Measurements from ENCODE around the gene SMO.
"Not testable (repeated sequence)": the region's sequence is repeated elsewhere in the genome, so short reads cannot be mapped to it uniquely, and the experiment has no call there.

SMO gene

DNA sequence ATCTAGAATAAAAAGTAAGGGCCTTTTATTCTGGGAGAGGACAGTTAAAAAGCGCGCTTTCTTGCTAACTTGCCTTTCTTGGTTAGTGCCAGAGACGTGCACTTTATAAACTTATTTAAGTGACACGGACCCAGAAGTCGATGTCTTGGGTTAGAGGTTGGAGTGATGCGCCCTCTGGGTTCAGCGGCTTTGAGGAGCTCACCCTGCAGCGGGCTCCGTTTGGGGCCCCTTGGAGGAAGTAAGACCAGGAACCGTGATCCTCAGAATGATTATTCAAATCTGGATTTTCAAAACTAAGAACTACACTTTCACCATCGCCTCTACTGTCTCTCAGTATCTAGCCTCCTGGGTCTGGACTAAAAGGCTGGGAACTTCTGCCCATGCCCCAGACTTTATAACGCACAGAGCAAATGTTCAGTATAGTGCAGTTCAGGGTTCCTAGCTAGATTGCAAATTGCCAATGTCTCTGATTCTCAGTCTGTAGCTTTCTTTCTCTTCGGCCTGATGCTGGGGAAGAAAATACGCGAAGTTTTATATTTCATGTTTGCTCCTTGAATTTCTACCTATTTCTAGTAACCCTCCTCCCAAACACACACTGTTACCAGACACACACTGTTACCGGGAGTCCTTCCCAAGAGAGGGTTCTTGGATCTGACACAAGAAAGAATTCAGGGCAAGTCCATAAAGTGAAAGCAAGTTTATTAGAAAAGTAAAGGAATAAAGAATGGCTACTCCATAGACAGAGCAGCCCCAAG is 18.6 kb upstream of the SMO start:
- Histone ChIP-seq H3K27ac (ENCODE audit: low read depth, low read length) (no peak overlapping the region), H3K9me3 (ENCODE audit: control insufficient read depth in 1 of 2, low read length in 2 of 2) (no peaks in the 10 kb centered on the region), H3K4me1 (ENCODE audit: control insufficient read depth in 1 of 2, insufficient read depth in 2 of 2, low read length in 2 of 2) (peaks cover 11 to 12% of the 10 kb centered on the region in 2 donors), H3K9ac (ENCODE audit: low read depth in 1 of 2, low read length in 2 of 2) (peak overlapping the region; percentile 32 to 40), H3K4me3 (ENCODE audit: low read depth in 1 of 2, low read length in 2 of 2) (peak overlapping the region; percentile 59 to 65), H3K27me3 (ENCODE audit: control insufficient read depth in 1 of 2, insufficient read depth in 2 of 2, low read length in 2 of 2) (no peaks in the 10 kb centered on the region), H3K36me3 (ENCODE audit: control insufficient read depth in 1 of 2, insufficient read depth in 2 of 2, low read length in 2 of 2) (no peaks in the 10 kb centered on the region)

DNA sequence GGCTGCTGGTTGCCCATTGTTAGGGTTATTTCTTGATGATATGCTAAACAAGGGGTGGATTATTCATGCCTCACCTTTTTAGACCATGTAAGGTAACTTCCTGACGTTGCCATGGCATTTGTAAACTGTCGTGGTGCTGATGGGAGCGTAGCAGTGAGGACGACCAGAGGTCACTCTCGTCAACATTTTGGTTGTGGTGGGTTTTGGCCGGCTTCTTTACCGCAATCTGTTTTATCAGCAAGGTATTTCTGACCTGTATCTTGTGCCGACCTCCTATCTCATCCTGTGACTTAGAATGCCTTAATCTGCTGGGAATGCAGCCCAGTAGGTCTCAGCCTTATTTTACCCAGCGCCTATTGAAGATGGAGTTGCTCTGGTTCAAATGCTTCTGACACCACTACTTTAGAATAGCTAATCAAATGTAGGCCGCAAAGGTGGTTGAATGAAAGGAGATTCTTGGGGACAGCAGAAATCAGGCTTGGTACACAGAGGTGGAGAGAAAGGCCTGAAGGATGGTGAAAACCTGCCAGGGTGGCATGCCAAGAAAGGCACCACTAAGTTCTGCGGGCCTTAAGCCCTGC is 17.9 kb upstream of the SMO start:
- Histone ChIP-seq H3K9me3 (ENCODE audit: control insufficient read depth in 1 of 2, low read length in 2 of 2) (no peaks in the 10 kb centered on the region), H3K36me3 (ENCODE audit: control insufficient read depth in 1 of 2, insufficient read depth in 2 of 2, low read length in 2 of 2) (no peaks in the 10 kb centered on the region), H3K9ac (ENCODE audit: low read depth in 1 of 2, low read length in 2 of 2) (no peak overlapping the region), H3K4me1 (ENCODE audit: control insufficient read depth in 1 of 2, insufficient read depth in 2 of 2, low read length in 2 of 2) (peaks cover 11 to 12% of the 10 kb centered on the region in 2 donors), H3K27me3 (ENCODE audit: control insufficient read depth in 1 of 2, insufficient read depth in 2 of 2, low read length in 2 of 2) (no peaks in the 10 kb centered on the region), H3K4me3 (ENCODE audit: low read depth in 1 of 2, low read length in 2 of 2) (no peak overlapping the region), H3K27ac (ENCODE audit: low read depth, low read length) (no peak overlapping the region)

DNA sequence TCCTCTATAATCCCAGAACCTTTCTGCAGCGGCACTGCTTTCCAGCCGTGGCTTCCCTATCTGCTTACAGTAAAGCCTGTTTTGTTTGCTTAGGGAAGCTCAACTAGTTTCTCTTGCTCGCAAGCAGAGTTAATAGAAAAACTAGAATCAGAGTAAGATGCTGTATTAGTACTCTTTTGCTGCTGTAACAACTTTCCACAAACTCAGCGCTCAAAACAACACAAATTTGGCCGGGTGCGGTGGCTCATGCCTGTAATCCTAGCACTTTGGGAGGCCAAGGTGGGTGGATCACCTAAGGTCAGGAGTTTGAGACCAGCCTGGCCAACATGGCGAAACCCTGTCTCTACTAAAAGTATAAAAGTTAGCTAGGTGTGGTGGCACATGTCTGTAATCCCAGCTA is 14.6 kb upstream of the SMO start:
- not testable (repeated sequence) for H3K27ac ChIP-seq (ENCODE audit: low read depth, low read length); H3K9me3 ChIP-seq (ENCODE audit: control insufficient read depth in 1 of 2, low read length in 2 of 2); H3K27me3 ChIP-seq (ENCODE audit: control insufficient read depth in 1 of 2, insufficient read depth in 2 of 2, low read length in 2 of 2)

DNA sequence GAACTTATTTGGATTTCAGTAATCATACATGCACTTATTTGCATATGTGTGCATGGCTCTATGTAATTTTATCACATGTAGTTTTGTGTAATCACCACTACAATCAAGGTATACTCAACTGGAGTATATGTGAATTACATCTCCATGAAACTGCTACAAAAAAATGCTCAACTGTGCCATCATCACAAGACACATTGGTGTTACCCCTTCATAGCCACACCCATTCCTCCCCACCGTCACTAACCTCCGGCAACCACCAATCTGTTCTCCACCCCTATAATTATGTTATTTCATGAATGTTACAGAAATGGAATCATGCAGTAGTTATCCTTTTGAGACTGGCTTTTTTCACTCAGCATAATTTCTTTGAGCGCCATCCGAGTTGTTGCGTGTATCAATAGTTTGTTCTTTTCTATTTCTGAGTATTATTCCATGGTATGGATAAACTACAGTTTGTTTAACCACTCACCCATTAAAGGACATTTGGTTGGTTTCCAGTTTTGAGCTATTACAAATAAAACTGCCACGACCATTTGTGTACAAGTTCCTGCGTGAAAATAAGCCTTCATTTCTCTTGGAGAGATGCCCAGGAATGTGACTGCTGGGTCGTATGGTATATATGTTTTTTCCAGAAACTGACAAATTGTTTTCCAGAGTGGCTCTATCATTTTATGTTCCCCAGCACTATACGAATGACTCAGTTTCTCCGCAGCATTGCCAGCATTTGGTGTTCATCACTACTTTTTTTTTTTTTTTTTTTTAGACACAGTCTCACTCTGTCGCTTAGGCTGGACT is 11.3 kb upstream of the SMO start:
- H3K27ac ChIP-seq (ENCODE audit: low read depth, low read length) = no peak overlapping the region

More for the DNA sequence above, 14.6 kb upstream of the SMO start:
- not testable (repeated sequence) for H3K4me1 ChIP-seq (ENCODE audit: control insufficient read depth in 1 of 2, insufficient read depth in 2 of 2, low read length in 2 of 2); H3K36me3 ChIP-seq (ENCODE audit: control insufficient read depth in 1 of 2, insufficient read depth in 2 of 2, low read length in 2 of 2); H3K9ac ChIP-seq (ENCODE audit: low read depth in 1 of 2, low read length in 2 of 2); H3K4me3 ChIP-seq (ENCODE audit: low read depth in 1 of 2, low read length in 2 of 2)

DNA sequence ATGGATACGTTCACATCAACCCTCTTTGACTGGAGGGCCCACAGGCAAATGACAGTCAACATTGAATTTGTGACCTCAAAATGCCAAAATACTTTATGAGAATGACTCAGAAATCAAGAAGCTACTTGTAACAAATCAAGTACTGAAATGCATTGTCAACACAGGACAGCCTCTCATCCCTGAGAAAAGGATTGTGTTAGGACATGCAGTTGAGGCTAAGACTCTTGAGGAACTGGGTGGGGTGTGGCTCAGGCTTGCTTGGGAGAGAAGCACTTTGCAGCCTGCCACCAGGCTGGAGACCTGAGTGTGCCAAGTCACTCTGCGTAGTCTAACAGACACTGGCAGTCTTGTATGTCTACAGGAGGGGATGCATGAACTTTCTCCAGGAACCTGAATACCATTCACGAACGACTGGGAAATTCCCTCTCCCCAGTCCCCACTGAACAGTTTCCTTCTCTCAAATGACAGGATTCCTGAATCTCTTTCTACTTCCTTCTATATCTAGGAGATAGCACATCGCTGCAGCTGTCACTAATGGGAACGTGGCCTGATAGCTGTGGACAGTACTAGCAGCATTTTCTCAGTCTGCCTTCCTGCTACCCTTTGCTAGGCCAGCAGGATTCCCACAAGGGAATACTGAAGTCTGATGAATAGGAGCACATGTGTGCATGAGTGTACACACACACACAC is 3.3 kb upstream of the SMO start:
- Histone ChIP-seq H3K9ac (ENCODE audit: low read depth in 1 of 2, low read length in 2 of 2) (no peak overlapping the region), H3K9me3 (ENCODE audit: control insufficient read depth in 1 of 2, low read length in 2 of 2) (no peaks in the 10 kb centered on the region), H3K4me1 (ENCODE audit: control insufficient read depth in 1 of 2, insufficient read depth in 2 of 2, low read length in 2 of 2) (peaks cover 0 to 7% of the 10 kb centered on the region in 2 donors), H3K36me3 (ENCODE audit: control insufficient read depth in 1 of 2, insufficient read depth in 2 of 2, low read length in 2 of 2) (no peaks in the 10 kb centered on the region), H3K27me3 (ENCODE audit: control insufficient read depth in 1 of 2, insufficient read depth in 2 of 2, low read length in 2 of 2) (peaks cover 1 to 16% of the 10 kb centered on the region in 2 donors), H3K4me3 (ENCODE audit: low read depth in 1 of 2, low read length in 2 of 2) (no peak overlapping the region), H3K27ac (ENCODE audit: low read depth, low read length) (no peak overlapping the region)

More for the DNA sequence above, 11.3 kb upstream of the SMO start:
- Histone ChIP-seq H3K27me3 (ENCODE audit: control insufficient read depth in 1 of 2, insufficient read depth in 2 of 2, low read length in 2 of 2) (no peaks in the 10 kb centered on the region), H3K9me3 (ENCODE audit: control insufficient read depth in 1 of 2, low read length in 2 of 2) (no peaks in the 10 kb centered on the region), H3K4me1 (ENCODE audit: control insufficient read depth in 1 of 2, insufficient read depth in 2 of 2, low read length in 2 of 2) (no peaks in the 10 kb centered on the region), H3K36me3 (ENCODE audit: control insufficient read depth in 1 of 2, insufficient read depth in 2 of 2, low read length in 2 of 2) (no peaks in the 10 kb centered on the region), H3K4me3 (ENCODE audit: low read depth in 1 of 2, low read length in 2 of 2) (no peak overlapping the region), H3K9ac (ENCODE audit: low read depth in 1 of 2, low read length in 2 of 2) (no peak overlapping the region)

DNA sequence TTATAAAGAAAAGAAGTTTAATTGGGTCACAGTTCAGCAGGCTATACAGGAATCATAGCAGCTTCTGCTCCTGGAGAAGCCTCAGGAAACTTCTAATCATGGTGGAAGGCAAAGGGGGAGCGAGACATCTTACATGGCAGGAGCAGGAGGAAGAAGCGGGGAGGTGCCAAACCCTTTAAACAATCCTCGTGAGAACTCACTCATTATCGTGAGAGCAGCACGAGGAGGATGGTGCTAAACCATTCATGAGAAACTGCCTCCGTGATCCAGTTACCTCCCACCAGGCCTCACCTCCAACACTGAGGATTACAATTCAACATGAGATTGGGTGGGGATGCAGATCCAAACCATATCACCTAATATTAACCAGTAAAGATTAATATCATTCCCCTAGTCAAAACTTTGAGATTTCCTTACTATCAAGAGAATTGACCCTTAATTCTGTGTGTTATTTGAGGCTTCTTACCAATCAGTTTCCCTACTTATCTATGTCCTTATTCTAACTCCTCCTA is 1.6 kb upstream of the SMO start:
- no peaks in the 10 kb centered on the region for H3K9me3 ChIP-seq (ENCODE audit: control insufficient read depth in 1 of 2, low read length in 2 of 2)
- H3K27ac ChIP-seq (ENCODE audit: low read depth, low read length) = no peak overlapping the region
- H3K4me3 ChIP-seq (ENCODE audit: low read depth in 1 of 2, low read length in 2 of 2) = no peak overlapping the region
- H3K36me3 ChIP-seq (ENCODE audit: control insufficient read depth in 1 of 2, insufficient read depth in 2 of 2, low read length in 2 of 2) = no peaks in the 10 kb centered on the region
- H3K27me3 ChIP-seq (ENCODE audit: control insufficient read depth in 1 of 2, insufficient read depth in 2 of 2, low read length in 2 of 2) = peaks cover 11 to 31% of the 10 kb centered on the region in 2 donors
- peaks cover 0 to 7% of the 10 kb centered on the region in 2 donors for H3K4me1 ChIP-seq (ENCODE audit: control insufficient read depth in 1 of 2, insufficient read depth in 2 of 2, low read length in 2 of 2)
- H3K9ac ChIP-seq (ENCODE audit: low read depth in 1 of 2, low read length in 2 of 2) = no peak overlapping the region

DNA sequence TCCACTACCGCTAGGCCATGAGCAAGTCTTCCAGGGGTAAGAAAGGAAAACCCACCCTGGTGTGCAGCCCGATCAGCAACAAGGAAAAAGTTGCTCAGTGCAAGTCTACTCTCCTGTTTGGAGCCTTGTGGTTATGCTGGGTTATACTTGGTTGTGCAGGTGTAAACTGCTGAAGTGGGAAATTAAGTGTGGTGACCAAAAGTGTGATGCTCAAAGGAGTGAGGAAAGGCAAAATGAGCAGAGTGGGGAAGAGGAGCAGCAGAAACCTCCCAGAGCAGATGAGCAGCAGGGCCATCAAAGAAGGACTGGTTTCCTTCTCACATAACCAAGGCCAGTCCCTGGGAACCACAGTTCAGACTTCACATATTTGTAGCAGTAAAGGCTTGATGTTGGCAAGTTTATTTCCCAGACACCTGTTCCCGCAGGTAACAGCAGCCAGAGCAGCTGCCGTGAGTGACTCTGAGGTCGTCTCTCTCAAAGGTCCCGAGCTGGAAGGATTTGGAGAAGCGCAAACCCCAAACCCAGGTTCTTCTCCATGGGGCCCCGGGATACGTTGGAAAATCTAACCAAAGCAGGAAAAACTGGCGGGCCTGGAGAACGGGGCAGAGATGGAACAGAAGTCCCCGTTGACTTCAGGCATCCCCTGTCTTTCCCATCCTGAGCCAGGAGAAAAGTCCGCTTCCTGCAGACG is 607 bp upstream of the SMO start:
- Histone ChIP-seq H3K9me3 (ENCODE audit: control insufficient read depth in 1 of 2, low read length in 2 of 2) (no peaks in the 10 kb centered on the region), H3K27me3 (ENCODE audit: control insufficient read depth in 1 of 2, insufficient read depth in 2 of 2, low read length in 2 of 2) (peaks cover 11 to 35% of the 10 kb centered on the region in 2 donors), H3K9ac (ENCODE audit: low read depth in 1 of 2, low read length in 2 of 2) (no peak overlapping the region), H3K27ac (ENCODE audit: low read depth, low read length) (no peak overlapping the region), H3K36me3 (ENCODE audit: control insufficient read depth in 1 of 2, insufficient read depth in 2 of 2, low read length in 2 of 2) (no peaks in the 10 kb centered on the region), H3K4me1 (ENCODE audit: control insufficient read depth in 1 of 2, insufficient read depth in 2 of 2, low read length in 2 of 2) (peaks cover 0 to 7% of the 10 kb centered on the region in 2 donors), H3K4me3 (ENCODE audit: low read depth in 1 of 2, low read length in 2 of 2) (peak overlapping the region; percentile 47 to 65)

DNA sequence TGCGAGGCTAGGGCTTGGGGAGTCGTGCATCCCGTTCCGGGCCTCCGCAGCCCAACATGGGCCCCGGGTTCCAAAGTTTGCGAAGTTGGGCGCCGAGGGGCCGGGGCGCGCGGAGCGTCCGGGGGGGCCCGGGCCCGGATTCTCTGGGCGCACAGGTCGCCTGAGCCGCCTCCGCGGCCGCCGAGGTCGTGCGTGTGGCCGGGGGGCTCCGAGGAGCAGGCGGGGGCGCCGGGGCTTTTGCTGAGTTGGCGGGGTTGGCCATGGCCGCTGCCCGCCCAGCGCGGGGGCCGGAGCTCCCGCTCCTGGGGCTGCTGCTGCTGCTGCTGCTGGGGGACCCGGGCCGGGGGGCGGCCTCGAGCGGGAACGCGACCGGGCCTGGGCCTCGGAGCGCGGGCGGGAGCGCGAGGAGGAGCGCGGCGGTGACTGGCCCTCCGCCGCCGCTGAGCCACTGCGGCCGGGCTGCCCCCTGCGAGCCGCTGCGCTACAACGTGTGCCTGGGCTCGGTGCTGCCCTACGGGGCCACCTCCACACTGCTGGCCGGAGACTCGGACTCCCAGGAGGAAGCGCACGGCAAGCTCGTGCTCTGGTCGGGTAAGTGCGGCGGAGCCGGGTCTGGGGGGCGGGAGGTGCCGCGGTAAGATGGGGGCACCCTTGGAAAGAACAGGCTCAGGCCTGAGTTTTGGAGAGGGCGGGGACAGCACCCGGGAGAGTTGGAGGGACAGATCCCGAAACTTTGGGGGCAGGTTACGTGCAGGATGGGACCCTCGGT is 643 bp downstream of the SMO start:
- Histone ChIP-seq H3K4me3 (ENCODE audit: low read depth in 1 of 2, low read length in 2 of 2) (peak overlapping the region; percentile 47 to 65), H3K36me3 (ENCODE audit: control insufficient read depth in 1 of 2, insufficient read depth in 2 of 2, low read length in 2 of 2) (no peaks in the 10 kb centered on the region), H3K4me1 (ENCODE audit: control insufficient read depth in 1 of 2, insufficient read depth in 2 of 2, low read length in 2 of 2) (peaks cover 0 to 7% of the 10 kb centered on the region in 2 donors), H3K27ac (ENCODE audit: low read depth, low read length) (no peak overlapping the region), H3K9me3 (ENCODE audit: control insufficient read depth in 1 of 2, low read length in 2 of 2) (no peaks in the 10 kb centered on the region), H3K9ac (ENCODE audit: low read depth in 1 of 2, low read length in 2 of 2) (peak overlapping the region; percentile 16 to 18), H3K27me3 (ENCODE audit: control insufficient read depth in 1 of 2, insufficient read depth in 2 of 2, low read length in 2 of 2) (peaks cover 11 to 35% of the 10 kb centered on the region in 2 donors)
